ENCODE data around the gene MRTFA.

- TF ChIP-seq BHLHE40 (IDR thresholded peaks at IDR 0.05; ENCODE audit: borderline replicate concordance) (no peak), CTBP1 (IDR thresholded peaks at IDR 0.05; ENCODE audit: borderline replicate concordance) (no peak), FOXK2 (IDR thresholded peaks at IDR 0.05) (no peak), ELF4 (IDR thresholded peaks at IDR 0.05) (no peak), FOXM1 (IDR thresholded peaks at IDR 0.05; ENCODE audit: borderline replicate concordance) (no peak), FOXA1 (IDR thresholded peaks at IDR 0.05) (no peak), SP1 (IDR thresholded peaks at IDR 0.05) (no peak), LEF1 (IDR thresholded peaks at IDR 0.05; ENCODE audit: borderline replicate concordance) (no peak), NFRKB (IDR thresholded peaks at IDR 0.05) (no peak), PKNOX1 (IDR thresholded peaks at IDR 0.05) (no peak), TARDBP (IDR thresholded peaks at IDR 0.05) (no peak), ZNF384 (IDR thresholded peaks at IDR 0.05) (no peak), SUZ12 (IDR thresholded peaks at IDR 0.05) (no peak)
These were observed 120.1 kb downstream of the MRTFA start for GRCh38 chr22:40516416-40516815.
